Frontal cortex (tissue), 4 donors: ENCODE results near the gene ARHGEF37. TPM values are rescaled to one million over a fixed set of nuclear protein-coding genes. Genes with fewer than 3 reads are reported as not detected.
"Not testable (repeated sequence)": the region's sequence is repeated elsewhere in the genome, so short reads cannot be mapped to it uniquely, and the experiment has no call there.

Source experiments
- DNase-seq, 2 donors: peaks; one replicate each; pipeline ENCODE4 v3.0.0; 2012; ENCODE audit warnings: low spot score in 2 of 2
- FAIRE-seq: peaks from 2 replicates; lab custom pipeline; 2012; peaks lifted over from hg19 to GRCh38; lab: Jason Lieb, UNC
- total RNA-seq: library from RNA; depleted of rRNA; stranded (reverse); fragments of >200 nt; gene quantifications from one replicate; pipeline ENCODE4 v1.2.3, GENCODE V29; 2014
- donor health status: control.
- donor health status: control.
- donor health status: control.

Gene ARHGEF37
- total RNA-seq, 1 donor from 2014 or later = 1.2 TPM

GRCh38 chr5:149561848-149562247 lies 19.4 kb upstream of the ARHGEF37 start:
- DNase-seq = peak in 1 of 2 donors; percentile 37
- no peak for FAIRE-seq

GRCh38 chr5:149563466-149563865 lies 17.8 kb upstream of the ARHGEF37 start:
- FAIRE-seq (no peak), DNase-seq (no peak)

- DNase-seq (peak in 1 of 2 donors; percentile 63), FAIRE-seq (peak; percentile 10)
These were observed 16.7 kb upstream of the ARHGEF37 start for GRCh38 chr5:149564542-149565140.

- FAIRE-seq = no peak
- no peak for DNase-seq
These were observed 14.1 kb upstream of the ARHGEF37 start for GRCh38 chr5:149567226-149567625.

GRCh38 chr5:149572170-149572569 lies 9.1 kb upstream of the ARHGEF37 start:
- DNase-seq (no peak), FAIRE-seq (no peak)

GRCh38 chr5:149572576-149573231 lies 8.6 kb upstream of the ARHGEF37 start:
- FAIRE-seq (no peak), DNase-seq (no peak)

- FAIRE-seq (no peak), DNase-seq (no peak)
These were observed 6.2 kb upstream of the ARHGEF37 start for GRCh38 chr5:149575131-149575530.

- no peak for FAIRE-seq
- DNase-seq = no peak
These were observed 5.3 kb upstream of the ARHGEF37 start for GRCh38 chr5:149576021-149576420.

GRCh38 chr5:149578896-149579295 lies 2.4 kb upstream of the ARHGEF37 start:
- DNase-seq = no peak
- no peak for FAIRE-seq

GRCh38 chr5:149580808-149581191 lies 498 bp upstream of the ARHGEF37 start:
- no peak for FAIRE-seq
- no peak for DNase-seq

GRCh38 chr5:149581931-149582768 lies 852 bp downstream of the ARHGEF37 start:
- no peak for DNase-seq
- no peak for FAIRE-seq

GRCh38 chr5:149583394-149583793 lies 2.1 kb downstream of the ARHGEF37 start:
- DNase-seq (peak in 1 of 2 donors; percentile 33), FAIRE-seq (no peak)

- FAIRE-seq (no peak), DNase-seq (no peak)
These were observed 2.8 kb downstream of the ARHGEF37 start for GRCh38 chr5:149584121-149584520.

GRCh38 chr5:149585910-149586309 lies 4.6 kb downstream of the ARHGEF37 start:
- no peak for DNase-seq
- no peak for FAIRE-seq

- no peak for FAIRE-seq
- DNase-seq = no peak
These were observed 5.5 kb downstream of the ARHGEF37 start for GRCh38 chr5:149586708-149587318.

- DNase-seq = no peak
- FAIRE-seq = no peak
These were observed 7.6 kb downstream of the ARHGEF37 start for GRCh38 chr5:149588936-149589335.

- no peak for DNase-seq
- FAIRE-seq = no peak
These were observed 12.1 kb downstream of the ARHGEF37 start for GRCh38 chr5:149593370-149593769.

- FAIRE-seq (no peak), DNase-seq (no peak)
These were observed 13.1 kb downstream of the ARHGEF37 start for GRCh38 chr5:149594206-149594895.

- FAIRE-seq, DNase-seq: not testable (repeated sequence)
These were observed 13.8 kb downstream of the ARHGEF37 start for GRCh38 chr5:149595105-149595504.

- FAIRE-seq (no peak), DNase-seq (no peak)
These were observed 15.4 kb downstream of the ARHGEF37 start for GRCh38 chr5:149596712-149597111.
